ENCODE results near the gene GOPC. TPM values are rescaled to one million over a fixed set of nuclear protein-coding genes. Genes with fewer than 3 reads are reported as not detected.

The GOPC gene
- total and polyA plus RNA-seq, 2 donors (not counting 3 experiments of a cell fraction or from before 2014, with no cell fraction given): 7.8 to 22.8 TPM

DNA sequence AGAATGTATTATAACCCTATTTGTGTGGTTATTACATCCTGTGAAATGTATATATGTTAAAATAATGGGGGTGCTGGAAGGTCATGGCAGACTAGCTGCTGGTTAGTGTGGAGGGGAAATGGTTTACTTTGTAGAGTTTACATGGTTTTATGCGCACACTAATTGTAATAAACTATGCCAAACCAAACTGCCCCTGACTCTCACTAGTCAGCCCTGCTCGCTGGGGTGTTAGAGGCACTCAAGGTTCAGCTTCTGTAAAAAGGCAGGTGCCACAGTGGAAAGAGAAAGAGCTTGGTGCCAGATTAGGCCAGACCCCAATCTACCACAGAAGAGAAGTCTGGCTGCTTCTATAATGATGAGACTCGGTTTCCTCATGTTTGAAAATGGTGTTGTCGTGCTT, 52.7 kb downstream of the GOPC start:
- DNase-seq (ENCODE audit: low read depth, low spot score) (no peak), FAIRE-seq (no peak)
- TF ChIP-seq POLR2AphosphoS5 (IDR thresholded peaks at IDR 0.05; ENCODE audit: insufficient read depth, low read depth, low read length) (no peak), POLR2A (IDR thresholded peaks at IDR 0.05; ENCODE audit: low read depth, low read length) (no peak), MYC (IDR thresholded peaks at IDR 0.05; ENCODE audit: low read depth, low read length) (no peak), JUN (IDR thresholded peaks at IDR 0.05; ENCODE audit: borderline replicate concordance, insufficient read depth, insufficient read length, low read depth) (no peak), EZH2 (IDR thresholded peaks at IDR 0.05; ENCODE audit: borderline replicate concordance, low read depth, low read length, severe bottlenecking) (no peak), FOS (IDR thresholded peaks at IDR 0.05; ENCODE audit: borderline replicate concordance, insufficient read depth, low read length) (no peak), GATA2 (IDR thresholded peaks at IDR 0.05; ENCODE audit: insufficient read depth, insufficient read length, low read depth, low read length) (no peak)
- TF ChIP-seq, protein P1, sequence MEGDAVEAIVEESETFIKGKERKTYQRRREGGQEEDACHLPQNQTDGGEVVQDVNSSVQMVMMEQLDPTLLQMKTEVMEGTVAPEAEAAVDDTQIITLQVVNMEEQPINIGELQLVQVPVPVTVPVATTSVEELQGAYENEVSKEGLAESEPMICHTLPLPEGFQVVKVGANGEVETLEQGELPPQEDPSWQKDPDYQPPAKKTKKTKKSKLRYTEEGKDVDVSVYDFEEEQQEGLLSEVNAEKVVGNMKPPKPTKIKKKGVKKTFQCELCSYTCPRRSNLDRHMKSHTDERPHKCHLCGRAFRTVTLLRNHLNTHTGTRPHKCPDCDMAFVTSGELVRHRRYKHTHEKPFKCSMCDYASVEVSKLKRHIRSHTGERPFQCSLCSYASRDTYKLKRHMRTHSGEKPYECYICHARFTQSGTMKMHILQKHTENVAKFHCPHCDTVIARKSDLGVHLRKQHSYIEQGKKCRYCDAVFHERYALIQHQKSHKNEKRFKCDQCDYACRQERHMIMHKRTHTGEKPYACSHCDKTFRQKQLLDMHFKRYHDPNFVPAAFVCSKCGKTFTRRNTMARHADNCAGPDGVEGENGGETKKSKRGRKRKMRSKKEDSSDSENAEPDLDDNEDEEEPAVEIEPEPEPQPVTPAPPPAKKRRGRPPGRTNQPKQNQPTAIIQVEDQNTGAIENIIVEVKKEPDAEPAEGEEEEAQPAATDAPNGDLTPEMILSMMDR (IDR thresholded peaks at IDR 0.05; ENCODE audit: extremely low read depth in 1 of 2, insufficient read depth in 1 of 2, low read depth in 1 of 2, low read length in 2 of 2): no peak
- TF ChIP-seq, protein P2, sequence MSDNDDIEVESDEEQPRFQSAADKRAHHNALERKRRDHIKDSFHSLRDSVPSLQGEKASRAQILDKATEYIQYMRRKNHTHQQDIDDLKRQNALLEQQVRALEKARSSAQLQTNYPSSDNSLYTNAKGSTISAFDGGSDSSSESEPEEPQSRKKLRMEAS (IDR thresholded peaks at IDR 0.05; ENCODE audit: insufficient read depth, insufficient read length): no peak
- intact Hi-C loops (cut with micrococcal nuclease): loop anchor here (1.0 kb wide), 4 partner anchors 51 to 126 kb away; partner anchors contain the start of gene NUS1
- Histone ChIP-seq H3K36me3 (ENCODE audit: control insufficient read depth in 2 of 2, extremely low read depth in 1 of 2, insufficient read depth in 2 of 2, low read length in 2 of 2) (peaks cover 9 to 12% of the 10 kb centered on the region in 2 experiments), H3K4me3 (replicated peaks in 1 of 3; ENCODE audit: insufficient read depth in 1 of 3, low read depth in 1 of 3, low read length in 3 of 3) (no peak overlapping the region), H3K9ac (replicated peaks; ENCODE audit: extremely low read depth, insufficient read depth, low read length) (peak overlapping the region; percentile 48), H3K27me3 (ENCODE audit: control insufficient read depth in 2 of 2, insufficient read depth in 2 of 2, low read length in 2 of 2) (no peaks in the 10 kb centered on the region), H3K9me1 (replicated peaks; ENCODE audit: control insufficient read depth, extremely low read depth, insufficient read depth, low read length) (no peaks in the 10 kb centered on the region), H3K27ac (ENCODE audit: insufficient read depth, low read depth, low read length) (peak overlapping the region; percentile 75), H3K4me1 (ENCODE audit: control insufficient read depth, extremely low read depth, insufficient read depth, low read length) (peaks cover 49% of the 10 kb centered on the region), H3K4me2 (ENCODE audit: insufficient read depth, low read length) (peak overlapping the region; percentile 60), H3K9me3 (replicated peaks; ENCODE audit: control insufficient read depth, insufficient read depth, low read length) (no peaks in the 10 kb centered on the region), H4K20me1 (replicated peaks; ENCODE audit: control insufficient read depth, extremely low read depth, insufficient read depth, low read length) (no peaks in the 10 kb centered on the region), H3K79me2 (ENCODE audit: control insufficient read depth, insufficient read depth, low read length) (peaks cover 8% of the 10 kb centered on the region), H2AFZ (ENCODE audit: low read depth, low read length) (no peak overlapping the region)
- ChIA-PET POLR2A (interaction anchor here (1.0 to 1.7 kb wide), 3 partner anchors 53 to 65 kb away, joined by 3 read pairs; partner anchors contain the start of gene GOPC), CTCF (interaction anchor here (1.1 to 14.9 kb wide), 8 partner anchors 10 to 199 kb away, joined by 3 to 333 read pairs (median 6); partner anchors contain the start of gene DCBLD1)
- BruUV-seq (replicated peaks): no TSS peak
- dilution Hi-C loops (cut with MboI; ENCODE audit: extremely low pct_ligation_motif_present, low sequenced_read_pairs): no loop called here
